Left lung (tissue), 14 donors: ENCODE data around the gene BBS4. TPM values are rescaled to one million over a fixed set of nuclear protein-coding genes. Genes with fewer than 3 reads are reported as not detected.
"Not testable (repeated sequence)": the region's sequence is repeated elsewhere in the genome, so short reads cannot be mapped to it uniquely, and the experiment has no call there.

Experiments
- ATAC-seq: fragments of 200-7000 bp; cut with Tn5 transposase; one replicate; pipeline ENCODE4 v1.9.1; 2020; ENCODE audit warnings: moderate library complexity
- DNase-seq, 4 donors: peaks; one replicate each; pipeline ENCODE4 v3.0.0-alpha.2; 2013 to 2020
- H3K27ac ChIP-seq, 2 donors: fragments of 200-600 bp; sonication (generic) in 1 of 2; one replicate each; pipeline versions ENCODE4 v1.5.0 to v1.8.0; 2020 to 2021
- H3K27me3 ChIP-seq, 2 donors: fragments of 200-600 bp; sonication (generic) in 1 of 2; one replicate each; pipeline versions ENCODE4 v1.5.0 to v1.8.0; 2020 to 2021
- H3K36me3 ChIP-seq, 2 donors: fragments of 200-600 bp; sonication (generic) in 1 of 2; one replicate each; pipeline versions ENCODE4 v1.5.0 to v1.8.0; 2020 to 2021
- H3K4me1 ChIP-seq, 2 donors: fragments of 200-600 bp; one replicate each; pipeline ENCODE4 v1.8.0; 2021
- H3K4me3 ChIP-seq, 2 donors: fragments of 200-600 bp; sonication (generic) in 1 of 2; one replicate each; pipeline versions ENCODE4 v1.5.0 to v1.8.0; 2020 to 2021; ENCODE audit warnings: mild to moderate bottlenecking in 1 of 2
- H3K9me3 ChIP-seq, 2 donors: fragments of 200-600 bp; sonication (generic) in 1 of 2; one replicate each; pipeline versions ENCODE4 v1.5.0 to v1.8.0; 2020 to 2021
- intact Hi-C, 2 donors: fragments of 100-400 bp; cut with DNase I; formaldehyde crosslinking; loops; one replicate each; pipeline versions ENCODE4 v1.11.2 to v1.14.2; 2022
- long read RNA-seq, 12 donors: library from polyadenylated mRNA in 2 of 12; unstranded in 2 of 12; transcript quantifications; one replicate each; pipeline ENCODE4 v2.0.0 and lab custom pipeline, GENCODE V29; 2019 to 2026
- polyA plus RNA-seq, 6 donors: library from polyadenylated mRNA; unstranded; fragments of 120-200 nt; gene quantifications; one replicate each; pipeline ENCODE4 v1.2.1, GENCODE V29; 2013; ENCODE audit not compliant: insufficient read length in 6 of 6
- total RNA-seq, 2 donors: library from RNA; stranded (reverse); fragmentation: NEBNext Ultra II Directional; extraction: Animal tissue kit (Norgen Biotek cat#: 25700); gene quantifications; one replicate each; pipeline ENCODE4 v1.2.1, GENCODE V29; 2021
- TF ChIP-seq, protein P1 (sequence below), 2 donors: fragments of 200-600 bp; sonication (generic) in 1 of 2; IDR thresholded peaks; one replicate each; pipeline versions ENCODE4 v1.5.0 to v1.8.0; 2021; ENCODE audit warnings: antibody characterized with exemption in 2 of 2
- donor health status: DM: no; HTN: yes; CAD: no.
- donor health status: DM: no; HTN: no; CAD: no.

BBS4 gene, protein sequence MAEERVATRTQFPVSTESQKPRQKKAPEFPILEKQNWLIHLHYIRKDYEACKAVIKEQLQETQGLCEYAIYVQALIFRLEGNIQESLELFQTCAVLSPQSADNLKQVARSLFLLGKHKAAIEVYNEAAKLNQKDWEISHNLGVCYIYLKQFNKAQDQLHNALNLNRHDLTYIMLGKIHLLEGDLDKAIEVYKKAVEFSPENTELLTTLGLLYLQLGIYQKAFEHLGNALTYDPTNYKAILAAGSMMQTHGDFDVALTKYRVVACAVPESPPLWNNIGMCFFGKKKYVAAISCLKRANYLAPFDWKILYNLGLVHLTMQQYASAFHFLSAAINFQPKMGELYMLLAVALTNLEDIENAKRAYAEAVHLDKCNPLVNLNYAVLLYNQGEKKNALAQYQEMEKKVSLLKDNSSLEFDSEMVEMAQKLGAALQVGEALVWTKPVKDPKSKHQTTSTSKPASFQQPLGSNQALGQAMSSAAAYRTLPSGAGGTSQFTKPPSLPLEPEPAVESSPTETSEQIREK
- total RNA-seq = 10 to 100 TPM; 16.7 to 19.5 TPM
- 10 to 100 TPM; 41.7 to 63.4 (median 49.3) TPM for polyA plus RNA-seq
- long read RNA-seq, donor 1, partial matches to known transcripts = 24 of 28 reads
- long read RNA-seq, donor 1, other reads (novel, unspliced or antisense) = 0 of 28 reads
- long read RNA-seq, donor 2, partial matches to known transcripts = 15 of 20 reads
- long read RNA-seq, donor 2, other reads (novel, unspliced or antisense) = 0 of 20 reads
- long read RNA-seq, donor 3, partial matches to known transcripts = 5 of 13 reads
- long read RNA-seq, donor 3, other reads (novel, unspliced or antisense) = 7 of 13 reads
- long read RNA-seq, donor 4, partial matches to known transcripts = 1 of 3 reads
- long read RNA-seq, donor 4, other reads (novel, unspliced or antisense) = 0 of 3 reads
- long read RNA-seq, donor 5, partial matches to known transcripts = 0 of 2 reads
- long read RNA-seq, donor 5, other reads (novel, unspliced or antisense) = 0 of 2 reads
- long read RNA-seq, donor 6, transcript BBS4-201 (16 exons, 2,490 nt) = major isoform, 5 of 6 reads
- long read RNA-seq, donor 6, partial matches to known transcripts = 0 of 6 reads
- long read RNA-seq, donor 6, other reads (novel, unspliced or antisense) = 0 of 6 reads
- long read RNA-seq, donor 7, partial matches to known transcripts = 11 of 13 reads
- long read RNA-seq, donor 7, other reads (novel, unspliced or antisense) = 0 of 13 reads
- long read RNA-seq, donor 8, partial matches to known transcripts = 8 of 9 reads
- long read RNA-seq, donor 8, other reads (novel, unspliced or antisense) = 0 of 9 reads
- long read RNA-seq, donor 9 = 0 reads
- long read RNA-seq, donor 10, partial matches to known transcripts = 0 of 6 reads
- long read RNA-seq, donor 10, other reads (novel, unspliced or antisense) = 2 of 6 reads
- long read RNA-seq, donor 11 = 0 reads
- long read RNA-seq, donor 12, partial matches to known transcripts = 9 of 12 reads
- long read RNA-seq, donor 12, other reads (novel, unspliced or antisense) = 0 of 12 reads

DNA sequence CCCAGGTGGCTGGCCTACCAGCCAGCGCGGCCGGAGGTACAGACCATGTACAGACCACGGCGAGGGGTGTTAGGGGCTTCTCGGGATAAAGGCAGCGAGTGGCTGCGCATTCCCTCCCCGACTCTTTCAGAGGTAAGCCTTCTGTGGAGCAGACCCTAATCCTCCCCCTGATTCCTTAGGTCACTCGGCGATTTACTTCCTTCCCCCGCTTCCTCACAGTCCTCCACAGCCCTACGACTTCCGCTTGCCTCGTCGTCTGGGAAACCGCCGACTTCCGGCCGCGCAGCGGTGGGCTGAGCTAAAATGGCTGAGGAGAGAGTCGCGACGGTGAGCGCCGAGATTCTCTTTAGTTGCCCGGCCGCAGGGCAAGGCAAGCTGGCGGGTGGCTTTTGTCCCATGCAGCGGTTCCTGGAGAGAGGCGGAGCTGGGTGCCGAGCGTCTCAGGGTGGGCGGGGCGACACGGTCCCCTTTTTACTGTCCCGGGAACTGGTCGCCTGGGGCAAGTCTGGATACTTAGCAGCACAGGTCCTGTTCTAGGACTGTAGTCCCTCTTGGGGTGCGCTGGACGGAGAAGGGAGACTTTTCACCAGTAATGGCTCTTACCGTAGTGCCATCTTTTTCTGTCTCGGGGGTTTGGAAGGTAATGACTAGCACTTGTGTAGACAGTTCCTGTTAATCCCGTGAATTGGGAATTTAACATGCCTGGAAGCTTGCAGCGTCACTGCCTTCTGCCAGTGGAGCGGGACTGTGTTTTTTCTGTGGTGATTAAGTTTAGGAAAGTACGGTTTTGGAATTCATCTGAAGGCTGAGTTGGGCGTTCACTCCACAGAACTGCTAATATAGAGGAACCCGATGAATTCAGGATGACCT lies at the start of gene BBS4, which contains the start of gene HIGD2B:
TSS of gene BBS4 (plus strand) at position 283 of the 870 bp plus-strand sequence. CDS start at position 304, 21 bp downstream.
TSS of gene HIGD2B (minus strand) at position 258 of the 870 bp plus-strand sequence. CDS start 9,808 bp downstream, outside the sequence.
- TF ChIP-seq, protein P1, sequence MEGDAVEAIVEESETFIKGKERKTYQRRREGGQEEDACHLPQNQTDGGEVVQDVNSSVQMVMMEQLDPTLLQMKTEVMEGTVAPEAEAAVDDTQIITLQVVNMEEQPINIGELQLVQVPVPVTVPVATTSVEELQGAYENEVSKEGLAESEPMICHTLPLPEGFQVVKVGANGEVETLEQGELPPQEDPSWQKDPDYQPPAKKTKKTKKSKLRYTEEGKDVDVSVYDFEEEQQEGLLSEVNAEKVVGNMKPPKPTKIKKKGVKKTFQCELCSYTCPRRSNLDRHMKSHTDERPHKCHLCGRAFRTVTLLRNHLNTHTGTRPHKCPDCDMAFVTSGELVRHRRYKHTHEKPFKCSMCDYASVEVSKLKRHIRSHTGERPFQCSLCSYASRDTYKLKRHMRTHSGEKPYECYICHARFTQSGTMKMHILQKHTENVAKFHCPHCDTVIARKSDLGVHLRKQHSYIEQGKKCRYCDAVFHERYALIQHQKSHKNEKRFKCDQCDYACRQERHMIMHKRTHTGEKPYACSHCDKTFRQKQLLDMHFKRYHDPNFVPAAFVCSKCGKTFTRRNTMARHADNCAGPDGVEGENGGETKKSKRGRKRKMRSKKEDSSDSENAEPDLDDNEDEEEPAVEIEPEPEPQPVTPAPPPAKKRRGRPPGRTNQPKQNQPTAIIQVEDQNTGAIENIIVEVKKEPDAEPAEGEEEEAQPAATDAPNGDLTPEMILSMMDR (IDR thresholded peaks at IDR 0.05) = no peak
- DNase-seq (peak; percentile 91 to 97 (median 94)), ATAC-seq (peak; percentile 98)
- H3K36me3 ChIP-seq = no peaks in the 10 kb centered on the region
- H3K27ac ChIP-seq = peak within 1 kb of the TSS; percentile 92 to 94
- no peaks in the 10 kb centered on the region for H3K27me3 ChIP-seq
- H3K4me3 ChIP-seq = peak within 1 kb of the TSS; percentile 62 to 75
- intact Hi-C loops = no loop called here
- H3K4me1 ChIP-seq = peaks cover 4 to 19% of the 10 kb centered on the region in 2 donors
- H3K9me3 ChIP-seq = no peaks in the 10 kb centered on the region

DNA sequence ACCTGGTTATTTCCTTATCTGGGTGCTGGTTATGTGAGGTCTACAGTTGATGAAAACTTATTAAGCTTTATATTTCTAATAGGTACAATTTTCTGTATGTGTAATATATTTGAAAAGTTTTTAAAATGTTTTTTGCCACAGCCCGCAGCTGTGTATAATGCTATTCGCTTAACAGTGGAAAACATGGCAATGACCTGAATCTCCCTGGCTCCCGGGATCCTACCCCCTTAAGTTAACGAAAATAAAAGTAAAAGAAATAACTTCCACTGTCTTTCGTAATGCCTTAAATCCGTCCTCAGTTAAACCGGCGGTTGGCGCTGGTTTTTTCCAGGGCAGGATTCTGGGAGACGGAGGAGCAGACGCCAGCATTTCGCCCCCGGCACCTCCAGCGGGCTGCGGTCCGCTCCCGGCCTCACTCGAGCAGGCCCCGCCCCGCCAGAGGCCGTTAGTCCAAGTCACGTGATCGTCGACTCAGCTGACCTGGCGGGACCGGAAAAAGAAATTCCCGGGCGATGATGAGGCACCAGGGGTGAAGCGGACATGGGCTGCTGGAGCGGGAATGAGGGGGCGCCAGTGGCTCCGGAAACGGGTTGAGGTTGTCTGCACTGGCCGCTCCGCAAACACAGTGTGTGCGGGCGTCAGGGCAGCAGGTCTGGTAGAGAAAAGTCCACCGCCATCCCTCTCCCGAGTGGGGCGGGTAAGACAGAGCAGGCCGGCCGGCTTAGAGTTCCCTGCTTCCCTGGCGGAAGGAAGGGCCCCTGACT lies 49.3 kb upstream of the BBS4 start:
- H3K4me3 ChIP-seq = peak overlapping the region; percentile 11 to 33
- H3K4me1 ChIP-seq, H3K27me3 ChIP-seq, H3K36me3 ChIP-seq, intact Hi-C loops, H3K9me3 ChIP-seq, H3K27ac ChIP-seq: not testable (repeated sequence)
- DNase-seq (peak; percentile 36 to 92 (median 77)), ATAC-seq (peak; percentile 94)

DNA sequence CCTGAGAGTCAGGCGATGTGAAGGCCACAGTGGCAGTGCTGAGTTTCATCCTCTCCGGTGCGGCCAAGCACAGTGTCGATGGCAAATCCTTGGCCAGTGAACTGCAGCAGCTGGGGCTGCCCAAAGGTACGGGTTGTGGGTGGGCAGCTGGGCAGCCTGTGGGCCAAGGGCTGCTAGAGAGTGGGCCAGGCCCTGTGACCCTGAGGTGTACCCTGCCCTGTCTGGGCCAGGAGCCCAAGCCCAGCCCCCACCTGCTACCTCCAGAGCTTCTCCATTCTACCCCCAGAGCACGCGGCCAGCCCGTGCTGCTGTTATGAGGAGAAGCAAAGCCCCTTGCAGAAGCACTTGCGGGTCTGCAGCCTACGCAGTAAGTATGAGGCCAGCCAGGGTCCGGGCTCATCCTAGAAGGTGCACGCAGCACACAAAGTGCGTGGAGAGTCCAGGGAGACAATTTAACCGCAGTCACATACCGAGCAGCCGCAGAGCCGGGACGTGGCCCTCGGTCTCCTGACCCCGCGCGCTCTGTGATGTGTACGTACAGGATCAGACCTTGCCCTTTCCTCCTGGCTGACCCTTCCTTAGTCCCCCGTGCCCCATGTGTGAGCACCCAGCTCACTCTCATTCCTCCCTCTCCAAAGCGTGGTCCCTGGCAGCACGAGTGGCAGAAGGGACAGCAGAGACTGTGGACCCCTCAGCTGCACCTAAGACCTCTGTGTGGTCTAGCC lies 46.1 kb upstream of the BBS4 start:
- H3K27me3 ChIP-seq, ATAC-seq, intact Hi-C loops, DNase-seq, H3K36me3 ChIP-seq, H3K27ac ChIP-seq, H3K4me1 ChIP-seq, H3K9me3 ChIP-seq, H3K4me3 ChIP-seq: not testable (repeated sequence)

DNA sequence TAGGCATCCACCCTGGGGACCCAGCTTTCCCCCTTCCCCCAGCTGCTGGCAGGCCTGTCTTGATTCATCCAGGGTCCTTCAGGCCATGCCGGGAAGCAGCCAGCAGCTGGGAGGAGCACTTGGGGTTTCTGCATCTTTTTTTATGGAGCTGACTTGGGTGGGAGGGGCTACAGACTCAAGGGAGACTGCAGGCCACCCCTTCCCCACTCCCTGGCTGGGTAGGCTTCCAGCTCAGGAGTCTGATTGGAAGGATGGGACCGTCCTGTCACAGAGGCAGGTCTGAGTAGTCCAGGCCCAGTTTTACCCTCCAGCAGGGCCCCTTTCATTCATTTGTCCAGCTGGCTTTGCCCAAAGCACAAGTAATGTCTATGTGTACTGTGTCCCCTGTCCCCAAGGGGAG lies 43.7 kb upstream of the BBS4 start:
- H3K27me3 ChIP-seq, intact Hi-C loops, DNase-seq, H3K36me3 ChIP-seq, H3K27ac ChIP-seq, H3K4me3 ChIP-seq, ATAC-seq, H3K9me3 ChIP-seq, H3K4me1 ChIP-seq: not testable (repeated sequence)

DNA sequence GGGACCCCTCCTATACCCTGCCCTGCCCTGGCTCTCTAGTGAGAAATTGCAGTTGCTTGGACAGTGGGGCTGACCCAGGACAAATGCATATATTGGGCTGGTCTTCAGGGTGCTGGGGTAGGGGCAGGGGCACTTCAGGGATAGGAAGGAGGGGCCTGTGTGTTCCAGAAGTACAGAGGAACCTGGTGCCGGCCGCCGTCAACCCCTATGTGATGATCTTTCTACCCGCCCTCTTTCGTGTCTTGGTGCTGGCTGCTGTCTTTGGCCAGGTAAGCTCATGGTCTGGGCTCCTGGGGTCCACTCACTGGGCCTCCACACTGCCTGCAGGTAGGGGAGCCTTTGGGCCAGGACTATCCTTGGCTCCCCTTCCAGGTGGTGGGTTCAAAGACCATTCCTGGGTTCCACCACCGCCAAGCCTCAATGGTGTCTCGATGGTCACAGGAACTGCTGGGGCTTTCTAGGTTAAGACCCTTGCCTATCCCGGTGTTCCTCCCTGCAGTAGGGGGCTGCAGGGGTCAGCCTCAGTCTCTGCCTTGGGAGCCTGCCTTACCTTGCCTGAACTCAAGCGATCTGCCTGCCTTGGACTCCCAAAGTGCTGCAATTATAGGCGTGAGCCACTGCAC lies 37.3 kb upstream of the BBS4 start:
- ATAC-seq, H3K36me3 ChIP-seq, intact Hi-C loops, H3K4me1 ChIP-seq, H3K27me3 ChIP-seq, H3K27ac ChIP-seq, H3K4me3 ChIP-seq, H3K9me3 ChIP-seq: not testable (repeated sequence)
- peak in 1 of 4 donors; percentile 67 for DNase-seq

DNA sequence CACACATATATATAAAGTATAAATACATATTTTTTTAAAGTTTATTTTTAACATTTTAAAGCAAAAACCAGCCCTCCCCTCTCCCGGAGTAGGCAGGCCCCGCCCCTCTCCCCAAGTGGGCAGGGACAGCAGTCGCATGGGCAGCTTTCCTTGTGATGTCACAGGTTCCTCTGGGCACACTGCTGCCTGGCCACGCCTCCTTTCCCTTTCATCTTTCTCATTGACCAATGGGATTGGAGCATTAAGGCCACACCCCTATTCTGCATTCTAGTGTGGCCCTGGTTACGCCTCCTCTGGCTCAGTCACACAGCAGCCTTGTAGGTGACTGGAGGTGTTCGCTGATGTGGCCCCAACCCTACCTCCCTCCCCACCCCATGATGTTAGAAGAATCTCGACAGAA lies 31.6 kb upstream of the BBS4 start, which contains the start of gene GOLGA6B:
TSS of gene GOLGA6B (plus strand) at position 301 of the 400 bp plus-strand sequence. CDS start at position 342, 41 bp downstream.
- H3K27me3 ChIP-seq, H3K36me3 ChIP-seq, DNase-seq, H3K9me3 ChIP-seq, intact Hi-C loops, H3K4me3 ChIP-seq, H3K27ac ChIP-seq, ATAC-seq, H3K4me1 ChIP-seq: not testable (repeated sequence)

DNA sequence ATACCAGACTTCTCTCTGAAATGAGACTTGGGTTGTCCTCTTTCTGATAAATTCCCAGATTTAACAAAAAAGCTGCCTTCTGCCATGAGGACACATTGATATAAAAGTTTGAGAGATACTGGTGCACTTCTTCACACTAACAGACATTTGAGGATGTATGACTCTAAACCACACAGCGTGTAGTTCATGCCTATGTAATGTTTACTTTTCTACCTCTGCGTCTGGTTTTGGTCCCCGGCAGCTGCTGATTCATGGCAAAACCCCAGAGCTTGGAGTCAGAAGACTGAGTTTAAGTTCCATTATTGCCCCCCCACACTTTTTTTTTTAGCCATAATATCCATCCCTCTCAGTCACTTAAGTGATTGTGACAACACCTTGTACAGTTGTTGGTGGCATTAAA lies 30.0 kb upstream of the BBS4 start:
- H3K27ac ChIP-seq, H3K9me3 ChIP-seq, intact Hi-C loops, H3K27me3 ChIP-seq, H3K4me3 ChIP-seq, H3K36me3 ChIP-seq, ATAC-seq, DNase-seq, H3K4me1 ChIP-seq: not testable (repeated sequence)

DNA sequence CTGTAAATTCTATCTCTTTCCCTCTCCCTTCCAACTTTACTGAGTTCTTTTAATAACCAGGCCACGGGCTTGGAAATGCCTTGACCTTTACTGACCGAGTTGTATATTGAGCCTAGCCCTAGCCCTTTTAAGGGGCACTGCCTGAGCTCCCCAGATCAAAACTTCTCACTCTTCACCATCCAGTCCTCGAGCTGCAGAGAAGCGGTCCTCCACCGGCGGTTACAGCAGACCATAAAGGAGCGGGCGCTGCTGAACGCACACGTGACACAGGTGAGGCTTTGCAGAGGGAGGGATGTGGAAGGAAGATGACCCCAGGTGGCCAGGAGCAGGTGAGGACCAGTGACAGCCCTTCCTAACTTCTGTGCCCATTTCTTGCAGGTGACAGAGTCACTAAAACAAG lies 24.9 kb upstream of the BBS4 start:
- ATAC-seq, H3K4me1 ChIP-seq, H3K27me3 ChIP-seq, H3K36me3 ChIP-seq, H3K27ac ChIP-seq, DNase-seq, H3K4me3 ChIP-seq, H3K9me3 ChIP-seq, intact Hi-C loops: not testable (repeated sequence)

DNA sequence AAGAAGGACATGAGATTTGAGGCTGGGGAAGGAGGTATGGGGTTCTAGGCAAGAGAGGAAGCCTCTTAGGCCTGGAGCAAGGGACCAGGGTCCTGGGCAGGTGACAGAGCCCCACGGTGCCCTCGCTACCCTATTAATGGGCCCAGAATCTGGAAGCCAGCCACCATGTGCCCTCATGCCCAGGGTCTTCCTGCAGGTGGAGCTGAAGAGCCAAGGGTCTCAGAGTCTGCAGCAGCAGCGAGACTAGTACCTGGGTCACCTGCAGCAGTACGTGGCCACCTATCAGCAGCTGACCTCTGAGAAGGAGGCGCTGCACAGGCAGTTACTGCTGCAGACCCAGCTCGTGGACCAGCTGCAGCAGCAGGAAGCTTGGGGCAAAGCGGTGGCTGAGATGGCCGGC lies 22.1 kb upstream of the BBS4 start:
- H3K4me3 ChIP-seq, H3K4me1 ChIP-seq, H3K9me3 ChIP-seq, ATAC-seq, H3K36me3 ChIP-seq, intact Hi-C loops, H3K27ac ChIP-seq, DNase-seq, H3K27me3 ChIP-seq: not testable (repeated sequence)
